ENCODE measurements around the gene HDAC10.

DNA sequence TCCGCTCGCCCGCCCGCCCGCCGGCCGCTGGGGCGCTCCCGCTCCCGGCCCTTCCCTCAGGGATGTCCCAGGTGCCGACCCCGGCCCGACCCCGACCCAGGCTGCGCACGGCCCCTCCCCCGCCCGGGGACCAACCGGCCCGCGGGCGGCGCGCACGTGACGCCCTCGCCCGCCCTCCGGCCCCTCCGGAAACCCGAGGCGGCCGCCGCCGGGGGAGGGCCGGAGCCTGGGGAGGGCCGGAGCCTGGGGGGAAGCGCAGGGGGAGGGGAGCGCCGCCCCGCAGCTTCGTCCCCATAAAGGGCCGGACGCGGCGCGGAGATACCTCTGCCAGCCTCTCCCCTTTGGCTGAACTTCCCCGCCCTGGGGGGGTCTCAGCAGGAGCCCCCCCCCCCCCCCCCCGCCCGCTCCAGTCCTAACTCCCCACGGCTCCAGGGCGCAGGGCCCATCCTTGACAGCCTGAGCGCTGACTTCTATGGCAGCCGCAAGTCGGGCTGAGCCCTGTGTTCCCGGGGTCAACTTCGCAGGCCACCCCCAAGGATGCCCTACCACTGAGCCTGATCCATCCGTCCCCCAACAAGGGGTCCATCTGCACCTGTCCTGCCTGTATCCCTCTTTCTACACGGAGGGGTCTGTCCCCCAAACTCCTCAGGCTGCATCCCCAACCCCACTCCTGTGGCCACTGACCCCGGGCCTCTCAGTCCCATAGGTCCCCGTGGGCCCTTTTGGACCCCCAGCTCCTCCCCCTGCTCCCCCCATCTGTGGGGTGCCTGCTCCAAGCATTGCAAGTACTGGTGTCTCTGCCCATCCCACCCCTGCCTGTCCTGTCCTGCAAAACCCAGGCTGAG is 10.8 kb upstream of the HDAC10 start, which contains the start of gene MAPK12:
- TF ChIP-seq, protein P1, sequence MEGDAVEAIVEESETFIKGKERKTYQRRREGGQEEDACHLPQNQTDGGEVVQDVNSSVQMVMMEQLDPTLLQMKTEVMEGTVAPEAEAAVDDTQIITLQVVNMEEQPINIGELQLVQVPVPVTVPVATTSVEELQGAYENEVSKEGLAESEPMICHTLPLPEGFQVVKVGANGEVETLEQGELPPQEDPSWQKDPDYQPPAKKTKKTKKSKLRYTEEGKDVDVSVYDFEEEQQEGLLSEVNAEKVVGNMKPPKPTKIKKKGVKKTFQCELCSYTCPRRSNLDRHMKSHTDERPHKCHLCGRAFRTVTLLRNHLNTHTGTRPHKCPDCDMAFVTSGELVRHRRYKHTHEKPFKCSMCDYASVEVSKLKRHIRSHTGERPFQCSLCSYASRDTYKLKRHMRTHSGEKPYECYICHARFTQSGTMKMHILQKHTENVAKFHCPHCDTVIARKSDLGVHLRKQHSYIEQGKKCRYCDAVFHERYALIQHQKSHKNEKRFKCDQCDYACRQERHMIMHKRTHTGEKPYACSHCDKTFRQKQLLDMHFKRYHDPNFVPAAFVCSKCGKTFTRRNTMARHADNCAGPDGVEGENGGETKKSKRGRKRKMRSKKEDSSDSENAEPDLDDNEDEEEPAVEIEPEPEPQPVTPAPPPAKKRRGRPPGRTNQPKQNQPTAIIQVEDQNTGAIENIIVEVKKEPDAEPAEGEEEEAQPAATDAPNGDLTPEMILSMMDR (IDR thresholded peaks at IDR 0.05), result no peak
- TF ChIP-seq EP300 (IDR thresholded peaks at IDR 0.05), result no peak
- no peak for TF ChIP-seq POLR2A (IDR thresholded peaks at IDR 0.05)
- TF ChIP-seq POLR2AphosphoS5 (IDR thresholded peaks at IDR 0.05), result no peak
